Stimulated activated naive B cell treated with anti-CD40 and anti-IgM and Interleukin-4, amounts not matched to agents 10 μg/mL and 1 μg/mL and 100 μg/mL, for 72 hours (primary cell): ENCODE results near the gene RAB33A.
A peak's percentile ranks its signal among the peaks of the same experiment; 100 is the strongest.

Experiments used
- ATAC-seq, 2 donors: fragments of 150-1000 bp; cut with Tn5 transposase; replicated peaks; 2 replicates each; pipeline ENCODE4 v1.10.0; 2021; ENCODE audit warnings: moderate library complexity in 1 of 2
- DNase-seq: peaks from one replicate; pipeline ENCODE4 v3.0.0; 2021
- H3K27ac Mint-ChIP-seq: one replicate; pipeline ENCODE4 v1.8.0; 2022; ENCODE audit warnings: mild to moderate bottlenecking, mixed read lengths
- H3K27me3 Mint-ChIP-seq, 2 donors: one replicate each; pipeline ENCODE4 v1.8.0; 2022; ENCODE audit warnings: mixed read lengths in 2 of 2
- H3K36me3 Mint-ChIP-seq, 2 donors: one replicate each; pipeline ENCODE4 v1.8.0; 2022; ENCODE audit warnings: mixed read lengths in 2 of 2, mild to moderate bottlenecking in 1 of 2
- H3K4me1 Mint-ChIP-seq, 2 donors: one replicate each; pipeline ENCODE4 v1.8.0; 2022; ENCODE audit warnings: mixed read lengths in 2 of 2, mild to moderate bottlenecking in 1 of 2
- H3K4me3 Mint-ChIP-seq, 2 donors: one replicate each; pipeline ENCODE4 v1.8.0; 2022; ENCODE audit warnings: mild to moderate bottlenecking in 2 of 2, mixed read lengths in 2 of 2, moderate library complexity in 1 of 2
- H3K9me3 Mint-ChIP-seq, 2 donors: one replicate each; pipeline ENCODE4 v1.8.0; 2022; ENCODE audit warnings: mixed read lengths in 2 of 2, mild to moderate bottlenecking in 1 of 2

The RAB33A gene

DNA sequence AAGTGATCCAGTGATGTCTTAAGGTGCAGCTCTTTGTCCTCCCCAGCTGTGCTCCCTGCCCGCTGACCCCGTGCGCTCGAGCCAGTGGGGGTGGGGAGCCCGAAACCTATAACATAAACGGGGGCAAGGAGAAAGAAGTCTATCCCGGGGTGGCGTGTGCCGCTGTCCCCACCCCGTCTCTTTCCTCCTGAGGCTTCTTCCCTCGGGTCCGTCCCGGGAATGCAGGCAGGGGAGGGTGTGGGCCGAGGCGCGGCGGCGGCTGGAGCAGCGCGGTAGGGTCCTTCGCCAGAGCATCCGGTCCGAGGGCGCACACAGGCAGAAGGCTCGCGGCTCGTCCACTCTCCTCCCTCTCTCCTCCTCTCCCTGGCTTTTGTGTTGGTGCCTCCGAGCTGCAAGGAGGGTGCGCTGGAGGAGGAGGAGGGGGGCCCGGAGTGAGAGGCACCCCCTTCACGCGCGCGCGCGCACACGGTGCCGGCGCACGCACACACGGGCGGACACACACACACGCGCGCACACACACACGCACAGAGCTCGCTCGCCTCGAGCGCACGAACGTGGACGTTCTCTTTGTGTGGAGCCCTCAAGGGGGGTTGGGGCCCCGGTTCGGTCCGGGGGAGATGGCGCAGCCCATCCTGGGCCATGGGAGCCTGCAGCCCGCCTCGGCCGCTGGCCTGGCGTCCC, at the start of gene RAB33A:
Gene RAB33A (plus strand): TSS at position 517 of the 681 bp plus-strand sequence. CDS start 101 bp downstream, at position 618.
- H3K4me3 Mint-ChIP-seq: peak within 1 kb of the TSS; percentile 87 to 93
- ATAC-seq (peak; percentile 12 to 23), DNase-seq (no peak)
- no peaks in the 10 kb centered on the region for H3K27me3 Mint-ChIP-seq
- H3K4me1 Mint-ChIP-seq: peaks cover 29 to 49% of the 10 kb centered on the region in 2 donors
- H3K27ac Mint-ChIP-seq: peak within 1 kb of the TSS; percentile 71
- H3K9me3 Mint-ChIP-seq: no peaks in the 10 kb centered on the region
- no peaks in the 10 kb centered on the region for H3K36me3 Mint-ChIP-seq

- ATAC-seq (no peak), DNase-seq (no peak)
- Mint-ChIP-seq H3K9me3 (no peaks in the 10 kb centered on the region), H3K27me3 (peaks cover 0 to 7% of the 10 kb centered on the region in 2 donors), H3K4me3 (no peak overlapping the region), H3K27ac (no peak overlapping the region), H3K4me1 (peaks cover 3 to 8% of the 10 kb centered on the region in 2 donors), H3K36me3 (peaks cover 6 to 22% of the 10 kb centered on the region in 2 donors)
These were observed 47.2 kb upstream of the RAB33A start for GRCh38 chrX:130124577-130124976.

DNA sequence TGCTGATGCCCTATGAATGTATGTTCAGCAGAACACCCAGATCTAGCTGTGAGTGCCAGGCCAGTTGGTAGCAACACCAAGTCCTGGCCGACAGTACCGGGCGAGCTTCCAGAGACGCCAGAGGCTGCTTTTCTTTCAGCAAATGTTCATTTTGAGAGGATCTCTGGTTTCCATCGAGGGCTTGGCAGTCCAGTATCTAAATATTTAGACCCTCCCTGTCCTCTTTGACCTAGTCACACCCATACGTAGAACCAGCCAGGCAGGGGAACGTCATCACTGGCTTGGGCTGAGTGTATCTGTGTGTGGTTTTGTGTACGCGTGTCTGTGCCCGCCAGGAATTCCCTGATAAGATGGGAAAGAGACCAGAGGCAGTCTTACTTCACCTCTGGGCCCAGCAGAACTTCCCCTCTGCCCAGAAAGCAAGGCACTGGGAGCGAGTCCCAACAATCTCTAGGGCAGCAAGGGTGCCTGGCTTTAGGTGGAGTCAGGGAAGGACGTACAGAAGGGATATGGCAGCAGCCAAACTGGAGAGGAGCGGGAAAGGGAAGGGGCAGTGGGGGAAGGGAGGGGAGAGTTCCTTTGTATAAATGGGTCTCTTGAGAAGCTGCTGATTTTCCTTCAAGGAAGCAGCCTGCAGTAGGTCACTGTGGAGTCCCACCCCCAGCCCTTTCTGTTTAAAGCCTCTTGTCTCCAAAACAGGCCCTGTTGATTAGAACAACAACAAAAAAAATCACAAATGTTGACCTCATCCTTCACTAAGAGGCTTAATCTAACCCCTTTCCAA, 46.5 kb upstream of the RAB33A start:
- DNase-seq: no peak
- H3K4me3 Mint-ChIP-seq: no peak overlapping the region
- peaks cover under 1 to 2% of the 10 kb centered on the region in 2 donors for H3K4me1 Mint-ChIP-seq
- peaks cover 0 to 4% of the 10 kb centered on the region in 2 donors for H3K27me3 Mint-ChIP-seq
- no peak for ATAC-seq
- no peaks in the 10 kb centered on the region for H3K9me3 Mint-ChIP-seq
- no peak overlapping the region for H3K27ac Mint-ChIP-seq
- H3K36me3 Mint-ChIP-seq: peaks cover 8 to 22% of the 10 kb centered on the region in 2 donors

- Mint-ChIP-seq H3K9me3 (no peaks in the 10 kb centered on the region), H3K4me1 (no peaks in the 10 kb centered on the region), H3K4me3 (no peak overlapping the region), H3K27ac (no peak overlapping the region), H3K36me3 (peaks cover 5 to 12% of the 10 kb centered on the region in 2 donors), H3K27me3 (no peaks in the 10 kb centered on the region)
- no peak for DNase-seq
- ATAC-seq: no peak
These were observed 40.8 kb upstream of the RAB33A start for GRCh38 chrX:130130990-130131389.

DNA sequence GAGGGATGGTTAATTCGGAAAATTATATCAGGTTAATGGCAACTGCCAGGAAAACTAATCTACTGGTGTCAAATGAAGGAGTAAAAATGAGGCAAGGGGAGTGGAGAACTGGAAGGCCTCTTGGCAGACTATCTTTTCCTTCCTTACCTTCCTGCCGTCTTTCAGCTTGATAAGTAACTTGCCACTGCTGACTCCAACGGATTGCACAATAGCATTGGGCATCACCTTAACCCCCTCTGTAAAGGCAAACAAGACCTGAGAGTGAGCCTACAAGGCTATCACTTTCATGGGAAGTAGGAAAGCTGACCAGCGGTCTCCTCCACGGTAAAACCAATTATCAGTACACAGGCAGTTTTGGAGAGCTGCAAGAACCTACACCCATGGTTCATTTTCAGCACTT, 35.3 kb upstream of the RAB33A start:
- Mint-ChIP-seq H3K4me1 (no peaks in the 10 kb centered on the region), H3K4me3 (no peak overlapping the region), H3K9me3 (no peaks in the 10 kb centered on the region), H3K27me3 (no peaks in the 10 kb centered on the region), H3K27ac (no peak overlapping the region), H3K36me3 (peaks cover 7 to 8% of the 10 kb centered on the region in 2 donors)
- DNase-seq: no peak
- ATAC-seq: no peak

- Mint-ChIP-seq H3K36me3 (peaks cover 7 to 8% of the 10 kb centered on the region in 2 donors), H3K27me3 (no peaks in the 10 kb centered on the region), H3K4me1 (no peaks in the 10 kb centered on the region), H3K27ac (no peak overlapping the region), H3K9me3 (no peaks in the 10 kb centered on the region), H3K4me3 (no peak overlapping the region)
- no peak for ATAC-seq
- no peak for DNase-seq
These were observed 34.8 kb upstream of the RAB33A start for GRCh38 chrX:130136961-130137360.

- Mint-ChIP-seq H3K4me1 (no peaks in the 10 kb centered on the region), H3K4me3 (no peak overlapping the region), H3K27me3 (peaks cover 0 to 3% of the 10 kb centered on the region in 2 donors), H3K36me3 (peaks cover 15 to 21% of the 10 kb centered on the region in 2 donors), H3K9me3 (no peaks in the 10 kb centered on the region), H3K27ac (no peak overlapping the region)
- no peak for DNase-seq
- ATAC-seq: no peak
These were observed 32.1 kb upstream of the RAB33A start for GRCh38 chrX:130139474-130140201.

GRCh38 chrX:130144509-130144908, 27.3 kb upstream of the RAB33A start:
- Mint-ChIP-seq H3K36me3 (peaks cover 19 to 25% of the 10 kb centered on the region in 2 donors), H3K27ac (no peak overlapping the region), H3K4me1 (no peaks in the 10 kb centered on the region), H3K9me3 (no peaks in the 10 kb centered on the region), H3K27me3 (peaks cover 0 to 3% of the 10 kb centered on the region in 2 donors), H3K4me3 (no peak overlapping the region)
- DNase-seq (no peak), ATAC-seq (no peak)

DNA sequence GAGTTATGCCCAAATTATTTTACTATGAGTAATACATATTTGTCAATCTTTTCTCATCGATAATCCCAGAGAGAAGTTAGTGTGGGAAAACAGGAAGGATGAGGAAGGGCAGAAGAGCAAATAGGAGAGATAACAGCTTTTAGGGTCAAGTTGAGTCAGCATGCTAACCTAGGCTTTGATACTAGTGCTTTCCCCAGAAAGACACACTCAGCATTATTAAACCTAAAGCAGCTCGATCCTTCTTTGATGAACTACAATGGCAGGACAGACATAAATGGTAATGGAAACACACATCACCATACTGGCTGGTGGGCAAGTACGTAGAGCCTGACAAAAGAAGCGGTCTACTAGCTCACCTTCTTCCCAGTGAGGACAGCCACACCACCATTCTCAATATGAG, 26.6 kb upstream of the RAB33A start:
- Mint-ChIP-seq H3K36me3 (peaks cover 19 to 25% of the 10 kb centered on the region in 2 donors), H3K4me3 (no peak overlapping the region), H3K9me3 (no peaks in the 10 kb centered on the region), H3K4me1 (no peaks in the 10 kb centered on the region), H3K27ac (no peak overlapping the region), H3K27me3 (peaks cover 0 to 3% of the 10 kb centered on the region in 2 donors)
- no peak for DNase-seq
- ATAC-seq: no peak

- DNase-seq: no peak
- Mint-ChIP-seq H3K9me3 (no peaks in the 10 kb centered on the region), H3K27ac (no peak overlapping the region), H3K36me3 (peaks cover 19 to 27% of the 10 kb centered on the region in 2 donors), H3K4me3 (no peak overlapping the region), H3K27me3 (peaks cover 0 to 3% of the 10 kb centered on the region in 2 donors), H3K4me1 (no peaks in the 10 kb centered on the region)
- no peak for ATAC-seq
These were observed 24.1 kb upstream of the RAB33A start for GRCh38 chrX:130147631-130148030.

DNA sequence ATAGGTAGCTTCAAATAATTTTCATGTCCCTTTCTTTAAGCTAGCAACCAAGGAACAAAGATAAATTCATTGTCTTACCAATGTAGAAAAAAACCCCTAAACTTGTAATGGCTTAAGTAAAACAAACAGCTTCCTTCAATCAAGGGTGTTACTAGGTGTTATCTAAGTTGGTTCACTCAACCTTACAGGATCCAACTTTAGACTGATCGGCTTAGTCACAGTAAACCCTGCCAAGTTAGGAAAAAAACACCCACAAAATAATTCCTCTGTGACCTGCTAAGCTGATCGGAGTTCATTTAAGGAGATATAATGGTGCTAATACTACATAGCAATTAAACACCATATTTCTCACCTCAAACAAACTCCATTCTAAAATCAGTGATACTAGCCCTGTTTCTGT, 16.2 kb upstream of the RAB33A start:
- Mint-ChIP-seq H3K9me3 (no peaks in the 10 kb centered on the region), H3K27me3 (no peaks in the 10 kb centered on the region), H3K4me1 (no peaks in the 10 kb centered on the region), H3K27ac (no peak overlapping the region), H3K36me3 (peaks cover 3 to 5% of the 10 kb centered on the region in 2 donors), H3K4me3 (no peak overlapping the region)
- ATAC-seq (no peak), DNase-seq (no peak)

GRCh38 chrX:130158311-130158710, 13.5 kb upstream of the RAB33A start:
- H3K27me3 Mint-ChIP-seq: no peaks in the 10 kb centered on the region
- no peaks in the 10 kb centered on the region for H3K4me1 Mint-ChIP-seq
- DNase-seq: no peak
- H3K4me3 Mint-ChIP-seq: no peak overlapping the region
- ATAC-seq: no peak
- H3K36me3 Mint-ChIP-seq: peaks cover 3% of the 10 kb centered on the region in 2 donors
- H3K9me3 Mint-ChIP-seq: no peaks in the 10 kb centered on the region
- no peak overlapping the region for H3K27ac Mint-ChIP-seq

DNA sequence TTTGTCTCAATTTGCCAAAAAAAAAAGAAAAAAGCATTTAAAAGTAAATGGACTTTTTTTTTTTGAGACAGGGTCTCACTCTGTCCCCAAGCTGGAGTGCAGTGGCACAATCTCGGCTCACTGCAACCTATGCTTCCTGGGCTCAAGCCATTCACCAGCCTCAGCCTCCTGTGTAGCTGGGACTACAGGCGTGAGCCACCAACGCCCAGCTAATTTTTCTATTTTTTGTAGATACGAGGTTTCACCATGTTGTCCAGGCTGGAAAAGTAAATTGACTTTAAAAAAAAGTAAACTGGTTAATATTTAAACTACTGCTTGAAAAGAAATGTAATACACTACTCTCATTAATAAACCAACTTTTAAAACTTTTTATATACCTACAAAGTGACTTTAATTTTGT, 12.0 kb upstream of the RAB33A start:
- H3K27ac Mint-ChIP-seq: no peak overlapping the region
- no peak overlapping the region for H3K4me3 Mint-ChIP-seq
- H3K9me3 Mint-ChIP-seq: no peaks in the 10 kb centered on the region
- DNase-seq: no peak
- peaks cover 3% of the 10 kb centered on the region in 2 donors for H3K36me3 Mint-ChIP-seq
- no peak for ATAC-seq
- H3K27me3 Mint-ChIP-seq: no peaks in the 10 kb centered on the region
- peaks cover 0 to 3% of the 10 kb centered on the region in 2 donors for H3K4me1 Mint-ChIP-seq

GRCh38 chrX:130162094-130162735, 9.5 kb upstream of the RAB33A start:
- Mint-ChIP-seq H3K27me3 (no peaks in the 10 kb centered on the region), H3K9me3 (no peaks in the 10 kb centered on the region), H3K4me1 (peaks cover 5 to 12% of the 10 kb centered on the region in 2 donors), H3K4me3 (no peak overlapping the region), H3K36me3 (peaks cover 0 to 3% of the 10 kb centered on the region in 2 donors), H3K27ac (no peak overlapping the region)
- DNase-seq (no peak), ATAC-seq (no peak)
